ENCODE data around the gene FAM120B.

FAM120B gene

DNA sequence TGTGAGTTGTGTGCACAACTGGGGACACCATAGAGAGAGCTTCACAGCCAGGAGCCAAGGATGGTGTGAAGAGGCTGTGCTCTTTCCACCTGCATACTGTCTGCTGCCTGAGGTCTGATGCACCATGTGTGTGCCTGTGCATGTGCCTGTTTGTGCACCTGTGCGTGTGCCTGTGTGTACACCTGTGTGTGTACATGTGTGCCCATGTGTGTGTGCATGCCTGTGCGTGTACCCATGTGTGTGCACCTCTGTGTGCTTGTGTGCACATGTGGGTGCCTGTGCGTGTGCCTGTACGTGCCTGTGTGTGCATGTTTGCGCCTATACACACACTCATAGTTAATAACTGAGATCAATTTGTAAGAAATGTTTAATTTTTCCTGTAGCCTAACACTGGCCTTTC is 51.3 kb downstream of the FAM120B start:
- no peak for TF ChIP-seq POLR2A (IDR thresholded peaks at IDR 0.05; ENCODE audit: low read depth, low read length)
- DNase-seq (ENCODE audit: insufficient read length, low spot score), result no peak
- no peak for FAIRE-seq

DNA sequence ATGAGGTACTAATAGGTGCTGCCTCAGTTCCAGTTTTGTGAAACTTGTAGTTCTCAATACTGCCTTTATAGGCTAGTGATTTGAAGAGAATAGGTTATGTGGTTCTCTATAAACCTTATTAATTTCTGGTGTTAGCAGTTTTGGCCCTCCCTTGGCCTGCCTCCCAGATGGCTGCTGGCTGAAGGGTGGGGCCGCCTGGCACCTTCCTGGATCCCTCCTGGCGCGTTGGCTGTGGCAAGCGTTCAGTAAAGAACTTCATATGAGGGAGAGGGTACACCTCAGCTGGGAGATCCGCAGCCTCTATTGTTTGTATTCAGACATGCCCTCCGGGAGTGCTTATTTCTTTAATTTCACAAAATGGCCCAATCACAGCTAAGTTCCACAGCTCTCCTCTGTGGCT is 51.9 kb downstream of the FAM120B start:
- DNase-seq (ENCODE audit: insufficient read length, low spot score), result no peak
- no peak for FAIRE-seq
- no peak for TF ChIP-seq POLR2A (IDR thresholded peaks at IDR 0.05; ENCODE audit: low read depth, low read length)

DNA sequence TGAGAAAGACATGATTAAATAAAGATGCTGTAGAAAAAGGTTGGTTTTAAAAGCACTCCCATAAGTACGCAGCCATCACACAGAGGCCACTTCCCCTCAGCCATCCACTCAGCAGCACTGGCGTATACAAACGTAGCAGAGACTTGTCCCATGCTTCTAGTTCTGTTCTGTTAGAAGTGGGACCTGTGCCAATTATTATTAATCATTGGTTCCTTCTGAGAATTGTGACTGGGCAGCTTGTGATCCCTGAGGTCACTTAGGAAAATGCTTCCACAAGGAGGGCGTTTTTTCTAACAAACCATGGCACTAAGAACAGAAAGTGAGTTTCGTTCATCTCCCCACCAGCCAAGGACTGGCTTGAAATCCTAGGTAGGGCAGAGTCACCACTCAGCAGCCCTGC is 53.9 kb downstream of the FAM120B start:
- no peak for FAIRE-seq
- DNase-seq (ENCODE audit: insufficient read length, low spot score), result no peak
- TF ChIP-seq POLR2A (IDR thresholded peaks at IDR 0.05; ENCODE audit: low read depth, low read length), result no peak

DNA sequence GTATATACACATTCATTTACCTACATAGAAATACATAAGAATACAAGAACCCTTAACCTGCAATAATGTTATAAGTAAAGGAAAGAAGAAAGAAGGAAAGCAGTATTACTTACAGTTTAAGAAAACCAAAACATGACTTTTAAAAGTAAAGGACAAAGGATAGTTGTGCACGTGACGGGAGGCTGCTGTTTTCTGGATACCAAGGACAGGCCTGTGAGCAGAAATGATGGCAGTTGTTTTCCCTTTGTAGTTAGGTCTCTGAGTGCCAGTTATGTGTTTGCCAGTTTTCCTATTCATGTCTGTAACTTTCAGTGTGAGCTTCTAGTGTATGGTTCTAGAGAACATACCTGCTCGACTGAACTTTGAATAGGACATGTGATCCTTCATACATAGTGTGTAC is 54.8 kb downstream of the FAM120B start:
- DNase-seq (ENCODE audit: insufficient read length, low spot score) (no peak), FAIRE-seq (no peak)
- no peak for TF ChIP-seq POLR2A (IDR thresholded peaks at IDR 0.05; ENCODE audit: low read depth, low read length)

DNA sequence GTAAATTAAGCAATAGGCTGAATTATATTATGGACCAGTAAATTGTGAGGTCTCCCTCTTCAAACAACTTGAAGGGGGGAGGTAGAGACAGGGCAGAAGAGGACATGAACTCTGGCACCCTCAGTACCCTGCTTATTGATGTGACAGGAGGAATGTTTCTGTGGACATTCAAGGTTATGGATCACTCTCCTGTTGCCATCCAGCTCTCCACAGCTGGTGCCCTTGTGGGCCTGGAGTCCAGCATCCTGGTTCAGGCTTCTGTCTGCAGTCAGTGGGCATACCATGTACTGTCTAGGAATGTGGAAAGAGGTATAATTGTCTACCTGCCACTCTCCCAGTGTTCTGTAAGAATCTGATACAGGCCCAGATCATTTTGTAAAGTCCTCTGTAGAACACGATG is 55.6 kb downstream of the FAM120B start:
- no peak for TF ChIP-seq POLR2A (IDR thresholded peaks at IDR 0.05; ENCODE audit: low read depth, low read length)
- FAIRE-seq (no peak), DNase-seq (ENCODE audit: insufficient read length, low spot score) (no peak)

DNA sequence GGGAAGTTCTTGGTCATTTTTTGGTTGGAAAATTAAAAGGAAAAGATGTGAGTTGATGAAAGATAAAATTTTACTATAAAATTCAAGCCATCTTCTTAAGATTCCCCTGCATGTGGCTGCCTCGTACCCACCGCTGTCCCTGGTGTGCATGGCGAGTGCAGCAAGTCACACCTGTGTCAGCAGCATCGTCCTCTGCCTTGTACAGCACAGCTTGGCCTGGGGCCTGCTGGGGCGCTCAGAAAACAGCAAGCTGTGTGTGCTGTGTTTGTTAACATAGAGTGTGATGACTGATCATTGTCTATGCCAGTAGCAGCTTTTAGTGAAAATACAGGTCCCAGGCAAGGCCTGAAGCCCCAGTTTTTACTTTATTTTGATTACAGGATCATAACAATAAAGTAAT is 56.7 kb downstream of the FAM120B start:
- no peak for DNase-seq (ENCODE audit: insufficient read length, low spot score)
- FAIRE-seq, result no peak
- no peak for TF ChIP-seq POLR2A (IDR thresholded peaks at IDR 0.05; ENCODE audit: low read depth, low read length)

DNA sequence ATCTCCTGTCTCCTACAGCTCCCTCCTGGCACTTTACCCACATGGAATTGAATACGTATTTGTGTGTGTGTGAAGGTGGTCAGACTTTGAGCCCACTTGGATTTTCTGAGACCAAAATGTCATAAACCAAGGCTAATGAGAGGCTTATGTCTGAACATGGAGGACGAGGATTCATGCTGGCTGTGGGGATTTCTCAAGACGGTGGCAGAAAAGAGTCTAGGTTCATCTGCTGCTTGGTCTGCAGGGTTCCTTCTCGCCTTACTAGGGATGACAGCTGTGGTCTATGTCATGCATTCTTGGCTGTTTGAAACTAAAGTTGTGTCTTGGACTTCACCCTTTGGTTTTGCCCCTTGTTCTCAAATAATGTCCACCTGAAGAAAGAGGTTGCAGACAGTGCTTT is 58.6 kb downstream of the FAM120B start:
- DNase-seq (ENCODE audit: insufficient read length, low spot score), result no peak

DNA sequence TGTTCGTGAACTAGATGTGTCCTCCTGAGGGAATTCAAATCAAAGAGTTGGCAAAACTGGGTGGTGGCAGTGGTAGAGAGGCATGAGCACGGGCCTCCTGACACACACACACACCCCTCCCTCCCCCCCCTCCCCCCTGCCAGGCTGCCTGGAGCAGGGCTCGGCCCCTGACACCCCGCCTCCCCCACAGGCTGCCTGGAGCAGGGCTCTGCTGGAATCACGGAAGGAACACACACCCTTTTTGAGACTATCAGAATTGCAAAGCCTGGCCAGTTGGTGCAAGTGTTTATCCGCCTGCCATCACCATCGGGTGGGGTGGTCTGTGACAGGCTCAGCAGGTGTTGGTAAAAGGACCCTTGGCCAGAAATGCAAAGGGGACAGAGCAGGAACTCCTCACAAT is 59.0 kb downstream of the FAM120B start:
- FAIRE-seq (no peak), DNase-seq (ENCODE audit: insufficient read length, low spot score) (no peak)
- TF ChIP-seq POLR2A (IDR thresholded peaks at IDR 0.05; ENCODE audit: low read depth, low read length), result no peak

More for the DNA sequence above, 58.6 kb downstream of the FAM120B start:
- TF ChIP-seq POLR2A (IDR thresholded peaks at IDR 0.05; ENCODE audit: low read depth, low read length), result no peak
- FAIRE-seq, result no peak

DNA sequence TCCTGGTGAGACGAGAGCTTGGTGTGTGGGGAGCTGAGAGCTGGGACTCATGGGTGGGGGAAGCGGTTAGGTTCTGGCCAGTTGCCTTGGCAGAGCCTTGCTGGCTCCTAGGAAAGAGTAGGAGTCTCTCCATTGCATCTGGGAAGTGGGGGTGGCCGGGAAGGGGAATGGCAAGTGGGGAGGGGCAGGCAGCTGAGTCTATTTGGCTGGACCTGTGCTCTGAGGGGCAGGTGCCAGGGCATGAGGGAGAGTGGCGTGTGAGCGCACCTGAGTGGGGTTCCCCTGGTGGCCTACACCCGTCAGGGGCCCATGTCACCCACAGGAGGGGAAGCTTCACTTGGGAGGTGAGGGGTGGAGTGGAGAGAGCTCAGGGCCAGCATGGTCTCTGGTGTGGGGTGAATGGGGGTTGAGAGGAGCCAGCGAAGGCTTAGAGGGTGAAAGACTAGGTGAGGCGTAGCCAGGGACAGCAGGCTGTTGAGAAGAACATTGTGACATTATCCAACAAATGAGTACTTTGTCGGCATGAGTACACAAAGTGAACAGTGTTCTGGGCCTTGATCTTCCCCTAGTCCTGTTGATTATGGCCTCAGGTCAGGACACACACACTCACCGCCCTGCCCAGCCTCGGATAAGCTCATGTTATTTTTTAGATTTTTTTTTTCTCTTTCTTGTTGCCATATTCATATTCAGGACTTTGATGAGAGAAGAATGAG is 59.8 kb downstream of the FAM120B start:
- FAIRE-seq (no peak), DNase-seq (ENCODE audit: insufficient read length, low spot score) (no peak)
- TF ChIP-seq POLR2A (IDR thresholded peaks at IDR 0.05; ENCODE audit: low read depth, low read length), result no peak

DNA sequence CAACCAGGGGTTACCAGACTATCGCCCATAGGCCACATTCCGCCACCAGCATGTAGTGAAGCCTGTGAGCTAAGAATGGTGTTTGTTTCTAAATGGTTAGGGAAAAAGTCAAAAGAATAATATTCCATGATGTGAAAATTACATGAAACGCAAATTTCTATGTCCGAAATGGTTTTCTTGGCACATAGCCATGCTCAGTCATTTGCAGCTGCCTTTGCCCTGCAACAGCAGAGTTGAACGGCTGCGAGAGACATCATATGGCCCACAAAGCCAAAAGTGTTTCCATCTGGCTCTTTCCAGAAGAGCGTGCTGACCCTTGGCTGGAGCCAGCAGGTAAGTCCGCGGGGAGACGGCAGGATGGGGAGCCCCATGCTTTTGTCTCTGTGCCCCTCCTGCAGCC is 60.7 kb downstream of the FAM120B start:
- FAIRE-seq (no peak), DNase-seq (ENCODE audit: insufficient read length, low spot score) (no peak)
- no peak for TF ChIP-seq POLR2A (IDR thresholded peaks at IDR 0.05; ENCODE audit: low read depth, low read length)

DNA sequence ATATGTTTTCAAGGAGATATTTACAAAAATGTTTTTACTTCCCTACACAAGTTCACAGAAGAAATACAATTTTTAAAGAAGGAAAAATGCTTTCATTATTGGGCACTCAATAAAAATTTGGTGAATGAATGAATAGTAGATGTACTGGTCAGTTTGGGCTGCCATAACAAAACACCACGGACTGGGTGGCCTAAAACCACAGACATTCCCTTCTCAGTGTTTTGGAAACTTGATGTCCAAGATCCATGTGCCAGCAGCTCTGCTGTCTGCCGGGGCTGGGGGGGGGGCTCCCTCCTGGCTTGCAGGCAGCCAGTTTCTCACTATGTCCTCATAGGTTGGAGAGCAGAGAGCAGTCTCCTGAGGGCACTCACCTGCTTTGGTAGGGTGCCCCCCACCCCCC is 62.0 kb downstream of the FAM120B start:
- no peak for FAIRE-seq
- no peak for TF ChIP-seq POLR2A (IDR thresholded peaks at IDR 0.05; ENCODE audit: low read depth, low read length)
- DNase-seq (ENCODE audit: insufficient read length, low spot score), result no peak

DNA sequence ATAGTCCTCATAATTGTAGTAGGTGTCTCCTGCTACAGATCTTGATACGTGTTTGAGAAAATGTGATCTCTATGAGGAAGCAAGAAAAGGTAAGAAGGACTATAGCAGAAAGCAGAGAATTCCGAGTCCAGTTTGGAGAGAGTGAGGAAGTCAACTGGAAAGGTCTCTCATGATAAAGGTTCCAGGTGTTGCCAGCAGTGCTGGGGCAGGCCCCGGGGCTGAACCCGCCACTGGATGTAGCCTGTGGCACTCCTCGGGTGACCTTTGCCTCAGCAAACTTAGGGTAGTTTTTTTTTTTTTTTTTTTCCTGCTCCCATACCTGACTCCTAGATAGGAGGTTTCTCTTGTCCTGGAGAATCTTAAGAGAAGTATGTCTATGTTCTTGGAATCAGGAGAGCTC is 62.8 kb downstream of the FAM120B start:
- DNase-seq (ENCODE audit: insufficient read length, low spot score), result no peak
- FAIRE-seq, result no peak
- no peak for TF ChIP-seq POLR2A (IDR thresholded peaks at IDR 0.05; ENCODE audit: low read depth, low read length)

DNA sequence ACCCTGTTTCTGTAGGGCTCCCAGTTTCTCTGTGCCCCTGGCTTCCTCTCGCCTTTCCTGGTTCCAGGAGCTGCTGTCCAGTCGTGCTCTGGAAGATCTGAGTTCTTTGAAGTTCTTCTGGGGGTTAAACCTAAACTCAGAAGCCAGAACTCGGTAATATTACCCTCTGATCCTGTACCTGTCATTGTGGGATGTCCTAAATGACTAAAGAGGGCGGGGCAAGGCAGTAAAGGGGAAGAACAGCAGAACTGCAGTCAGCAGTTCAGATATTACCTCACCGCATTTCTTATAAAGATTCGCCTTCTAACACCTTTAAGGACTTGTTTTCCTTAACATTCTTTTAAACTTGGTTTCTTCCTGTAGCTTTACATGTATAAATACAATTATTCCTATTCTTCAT is 63.9 kb downstream of the FAM120B start:
- FAIRE-seq (no peak), DNase-seq (ENCODE audit: insufficient read length, low spot score) (no peak)
- no peak for TF ChIP-seq POLR2A (IDR thresholded peaks at IDR 0.05; ENCODE audit: low read depth, low read length)

DNA sequence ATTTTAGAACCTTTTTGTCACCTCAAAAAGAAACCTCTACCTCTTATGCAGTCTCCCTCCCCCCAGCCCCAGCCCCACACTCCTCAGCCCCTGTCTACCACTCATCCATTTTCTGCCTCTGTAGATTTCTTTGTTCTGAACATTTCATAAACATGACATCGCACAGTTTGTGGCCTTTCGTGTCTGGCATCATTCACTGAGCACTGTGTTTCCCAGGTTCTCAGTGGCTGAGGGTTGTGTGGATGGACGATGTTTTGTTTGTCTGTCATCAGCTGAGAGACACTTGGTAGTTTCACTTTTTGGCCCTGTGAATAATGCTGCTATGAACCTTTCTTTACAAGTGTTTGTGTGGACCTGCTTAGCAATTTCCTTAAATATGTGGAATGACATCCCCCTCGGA is 64.5 kb downstream of the FAM120B start:
- FAIRE-seq (no peak), DNase-seq (ENCODE audit: insufficient read length, low spot score) (no peak)
- TF ChIP-seq POLR2A (IDR thresholded peaks at IDR 0.05; ENCODE audit: low read depth, low read length), result no peak

DNA sequence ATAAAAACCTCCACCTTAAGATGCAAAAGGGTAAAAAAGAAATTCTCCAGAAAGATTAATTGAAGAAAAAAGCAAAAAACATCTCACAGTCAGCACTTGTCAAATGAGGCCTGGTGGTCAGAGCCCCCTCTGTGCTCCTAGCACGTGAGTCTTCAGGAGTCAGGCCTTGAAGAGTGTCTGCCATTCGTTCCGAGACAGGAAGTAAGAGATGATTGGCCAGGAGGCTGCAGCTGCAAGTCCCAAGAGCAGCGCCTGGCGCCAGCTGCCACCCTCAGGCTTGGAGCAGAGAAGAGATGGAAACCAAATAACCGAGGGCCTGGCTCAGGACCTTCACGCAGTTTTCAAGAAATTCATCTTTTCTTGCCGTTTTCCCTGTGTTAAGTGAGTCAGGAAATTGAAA is 65.0 kb downstream of the FAM120B start:
- TF ChIP-seq POLR2A (IDR thresholded peaks at IDR 0.05; ENCODE audit: low read depth, low read length), result no peak
- DNase-seq (ENCODE audit: insufficient read length, low spot score), result no peak
- no peak for FAIRE-seq
